Osteoblast (primary cell): ENCODE measurements around the gene RABL3. TPM values are rescaled to one million over a fixed set of nuclear protein-coding genes. Genes with fewer than 3 reads are reported as not detected.
"Not testable (repeated sequence)": the region's sequence is repeated elsewhere in the genome, so short reads cannot be mapped to it uniquely, and the experiment has no call there.

ENCODE experiments used
- DNase-seq: peaks from one replicate; pipeline ENCODE4 v3.0.0; 2011; ENCODE audit warnings: low spot score, mixed read lengths; ENCODE audit not compliant: insufficient read length; ENCODE audit errors: missing footprints
- H2AFZ ChIP-seq: 2 replicates; pipeline ENCODE4 v1.6.0; 2011; ENCODE audit warnings: mild to moderate bottlenecking, low read length
- H3K27ac ChIP-seq: 2 replicates; pipeline ENCODE4 v1.5.1; 2011; ENCODE audit warnings: mild to moderate bottlenecking, low read depth, low read length, moderate library complexity
- H3K27me3 ChIP-seq: 2 replicates; pipeline ENCODE4 v1.6.0; 2012; ENCODE audit warnings: mild to moderate bottlenecking, control low read depth, inconsistent platforms, low read length, moderate library complexity; ENCODE audit not compliant: insufficient read depth
- H3K36me3 ChIP-seq: 2 replicates; pipeline ENCODE4 v1.5.1; 2011; ENCODE audit warnings: mild to moderate bottlenecking, low read length, control low read depth, moderate library complexity; ENCODE audit not compliant: insufficient read depth
- H3K4me1 ChIP-seq: 2 replicates; pipeline ENCODE4 v1.5.1; 2011; ENCODE audit warnings: mild to moderate bottlenecking, low read length, control low read depth, moderate library complexity; ENCODE audit not compliant: insufficient read depth
- H3K4me2 ChIP-seq: 2 replicates; pipeline ENCODE4 v1.6.0; 2011; ENCODE audit warnings: mild to moderate bottlenecking, low read length; ENCODE audit not compliant: insufficient read depth
- H3K4me3 ChIP-seq: fragments of 200-600 bp; sonication (generic); 3 replicates; pipeline ENCODE4 v1.5.1; 2012; ENCODE audit warnings: mild to moderate bottlenecking, low read length, inconsistent platforms; ENCODE audit not compliant: insufficient read depth
- H3K79me2 ChIP-seq: 2 replicates; pipeline ENCODE4 v1.6.0; 2012; ENCODE audit warnings: mild to moderate bottlenecking, low read length, control low read depth, inconsistent platforms; ENCODE audit not compliant: insufficient read depth
- H3K9me3 ChIP-seq: 2 replicates; pipeline ENCODE4 v1.5.1; 2011; ENCODE audit warnings: low read depth, low read length, control low read depth
- H4K20me1 ChIP-seq: 2 replicates; pipeline ENCODE4 v1.6.0; 2012; ENCODE audit warnings: mild to moderate bottlenecking, low read length, control low read depth; ENCODE audit not compliant: insufficient read depth
- CTCF ChIP-seq: IDR thresholded peaks from 2 replicates; pipeline ENCODE4 v1.5.1; 2011; ENCODE audit warnings: mild to moderate bottlenecking, low read depth, low read length, moderate library complexity; ENCODE audit errors: extremely low read depth
- total RNA-seq: library from RNA; depleted of rRNA; stranded (reverse); fragments of >200 nt; gene quantifications from 2 replicates; pipeline ENCODE4 v1.2.3, GENCODE V29; 2012

Gene RABL3
- total RNA-seq, 1 donor = 15.2 TPM

GRCh38 chr3:120762615-120763014 is 20.3 kb upstream of the RABL3 start:
- Histone ChIP-seq H3K27ac (no peak overlapping the region), H3K4me1 (peaks cover 10% of the 10 kb centered on the region), H3K4me3 (no peak overlapping the region), H3K27me3 (no peaks in the 10 kb centered on the region), H3K79me2 (peaks cover 57% of the 10 kb centered on the region), H3K4me2 (no peak overlapping the region), H4K20me1 (no peaks in the 10 kb centered on the region), H2AFZ (no peak overlapping the region), H3K36me3 (no peaks in the 10 kb centered on the region), H3K9me3 (no peaks in the 10 kb centered on the region)
- no peak for TF ChIP-seq CTCF
- DNase-seq = no peak

DNA sequence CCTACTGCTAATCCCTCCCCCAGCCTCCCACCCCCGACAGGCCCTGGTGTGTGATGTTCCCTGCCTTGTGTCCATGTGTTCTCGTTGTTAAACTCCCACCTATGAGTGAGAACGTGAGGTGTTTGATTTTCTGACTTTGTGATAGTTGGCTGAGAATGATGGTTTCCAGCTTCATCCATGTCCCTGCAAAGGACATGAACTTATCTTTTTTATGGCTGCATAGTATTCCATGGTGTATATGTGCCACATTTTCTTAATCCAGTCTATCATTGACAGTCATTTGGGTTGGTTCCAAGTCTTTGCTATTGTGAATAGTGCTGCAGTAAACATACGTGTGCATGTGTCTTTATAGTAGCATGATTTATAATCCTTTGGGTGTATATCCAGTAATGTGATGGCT is 16.2 kb upstream of the RABL3 start:
- not testable (repeated sequence) for H3K36me3 ChIP-seq, H3K4me1 ChIP-seq, H3K9me3 ChIP-seq, H3K27me3 ChIP-seq, H3K4me3 ChIP-seq, H2AFZ ChIP-seq, H3K4me2 ChIP-seq, H3K27ac ChIP-seq, H4K20me1 ChIP-seq, DNase-seq
- H3K79me2 ChIP-seq = peaks cover 50% of the 10 kb centered on the region

GRCh38 chr3:120756061-120756460 is 13.7 kb upstream of the RABL3 start:
- no peaks in the 10 kb centered on the region for H3K9me3 ChIP-seq
- DNase-seq = peak; percentile 9
- TF ChIP-seq CTCF = no peak
- no peaks in the 10 kb centered on the region for H4K20me1 ChIP-seq
- H3K27me3 ChIP-seq = no peaks in the 10 kb centered on the region
- no peak overlapping the region for H3K27ac ChIP-seq
- H2AFZ ChIP-seq = no peak overlapping the region
- no peak overlapping the region for H3K4me2 ChIP-seq
- no peaks in the 10 kb centered on the region for H3K36me3 ChIP-seq
- peaks cover 46% of the 10 kb centered on the region for H3K79me2 ChIP-seq
- H3K4me3 ChIP-seq = no peak overlapping the region
- H3K4me1 ChIP-seq = peaks cover 7% of the 10 kb centered on the region

DNA sequence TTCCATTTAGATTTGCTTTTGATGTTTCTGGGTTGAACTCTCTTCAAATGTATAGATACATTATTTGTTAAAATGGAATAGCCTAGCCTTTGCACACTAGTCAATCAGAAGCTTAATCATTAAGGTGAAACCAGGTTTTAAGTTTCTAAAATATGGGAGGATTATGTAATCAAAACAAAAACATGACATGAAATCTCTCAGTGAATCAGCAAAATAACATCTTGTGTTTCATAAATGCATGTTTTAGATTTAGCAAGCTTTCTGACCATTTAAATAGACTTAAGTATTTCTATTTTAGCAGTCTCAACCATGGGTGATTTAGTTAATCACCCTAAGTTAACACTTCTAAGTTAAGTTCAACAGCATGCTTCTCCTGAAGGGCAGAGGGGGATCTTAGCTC is 11.5 kb upstream of the RABL3 start:
- no peaks in the 10 kb centered on the region for H3K36me3 ChIP-seq
- TF ChIP-seq CTCF = no peak
- no peaks in the 10 kb centered on the region for H3K27me3 ChIP-seq
- H2AFZ ChIP-seq = no peak overlapping the region
- no peaks in the 10 kb centered on the region for H4K20me1 ChIP-seq
- DNase-seq = no peak
- H3K79me2 ChIP-seq = peaks cover 52% of the 10 kb centered on the region
- H3K4me1 ChIP-seq = peaks cover 7% of the 10 kb centered on the region
- H3K4me2 ChIP-seq = peak overlapping the region; percentile 44
- no peak overlapping the region for H3K4me3 ChIP-seq
- peak overlapping the region; percentile 54 for H3K27ac ChIP-seq
- H3K9me3 ChIP-seq = no peaks in the 10 kb centered on the region
